Ectodermal cell (in vitro differentiated cells): Measurements from ENCODE around the gene CHRDL1.

ENCODE experiments used
- H3K27ac ChIP-seq: 2 replicates; pipeline ENCODE4 v1.7.0; 2013; ENCODE audit warnings: mild to moderate bottlenecking, low read depth, low read length; ENCODE audit not compliant: insufficient read depth, poor library complexity, severe bottlenecking
- H3K27me3 ChIP-seq: 2 replicates; pipeline ENCODE4 v1.7.0; 2013; ENCODE audit warnings: mild to moderate bottlenecking, low read length; ENCODE audit not compliant: insufficient read depth, control insufficient read depth, poor library complexity, severe bottlenecking
- H3K36me3 ChIP-seq: one replicate; pipeline ENCODE4 v1.7.0; 2013; ENCODE audit warnings: low read length; ENCODE audit not compliant: control insufficient read depth, insufficient read depth
- H3K4me1 ChIP-seq: one replicate; pipeline ENCODE4 v1.7.0; 2013; ENCODE audit warnings: low read length; ENCODE audit not compliant: control insufficient read depth, insufficient read depth
- H3K4me3 ChIP-seq: 2 replicates; pipeline ENCODE4 v1.7.0; 2013; ENCODE audit warnings: low read depth, low read length, control low read depth; ENCODE audit not compliant: insufficient read depth
- H3K9me3 ChIP-seq: 2 replicates; pipeline ENCODE4 v1.7.0; 2013; ENCODE audit warnings: mild to moderate bottlenecking, low read length, moderate library complexity; ENCODE audit not compliant: control insufficient read depth
- WGBS, 2 experiments: methylation state at CpG; one replicate each; pipeline ENCODE4 v1.1.7; 2013; ENCODE audit warnings: missing lambda C conversion rate in 2 of 2; 5-methylcytosine and 5-hydroxymethylcytosine counted together

CHRDL1 gene

GRCh38 chrX:110713666-110714065 is 82.0 kb downstream of the CHRDL1 start:
- H3K36me3 ChIP-seq: no peaks in the 10 kb centered on the region
- 91 to 100% methylated on average over 1 to 2 of the region's 2 CpGs for WGBS, 2 experiments
- no peak overlapping the region for H3K4me3 ChIP-seq
- H3K27ac ChIP-seq: no peak overlapping the region
- no peaks in the 10 kb centered on the region for H3K4me1 ChIP-seq
- H3K9me3 ChIP-seq: no peaks in the 10 kb centered on the region
- no peaks in the 10 kb centered on the region for H3K27me3 ChIP-seq

DNA sequence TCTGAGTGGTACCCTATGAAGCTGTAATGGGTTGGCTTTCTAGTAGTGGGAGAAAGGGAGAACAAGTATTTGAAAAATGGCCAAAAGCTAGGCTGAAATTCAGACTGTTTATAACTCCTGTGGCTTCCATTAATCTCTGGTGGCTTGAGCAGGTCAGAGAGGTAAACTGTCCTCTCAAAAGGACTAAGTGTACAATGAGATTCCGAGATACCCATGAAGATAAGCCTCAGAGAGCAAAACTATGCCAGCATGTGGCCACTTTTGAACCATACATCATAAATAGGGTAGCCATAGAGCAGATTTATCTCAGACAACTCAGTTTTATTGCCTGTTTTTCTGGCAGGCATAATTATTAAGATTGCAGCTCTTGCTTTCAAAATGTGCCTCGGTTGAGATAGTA is 89.2 kb downstream of the CHRDL1 start:
- Histone ChIP-seq H3K36me3 (no peaks in the 10 kb centered on the region), H3K4me1 (no peaks in the 10 kb centered on the region), H3K4me3 (no peak overlapping the region), H3K9me3 (no peaks in the 10 kb centered on the region), H3K27me3 (no peaks in the 10 kb centered on the region), H3K27ac (no peak overlapping the region)
- WGBS, 2 experiments: 100% methylated on average over 1 to 2 of the region's 2 CpGs

GRCh38 chrX:110703641-110704040 is 92.0 kb downstream of the CHRDL1 start:
- H3K9me3 ChIP-seq: no peaks in the 10 kb centered on the region
- H3K27ac ChIP-seq: no peak overlapping the region
- H3K36me3 ChIP-seq: no peaks in the 10 kb centered on the region
- no peak overlapping the region for H3K4me3 ChIP-seq
- no peaks in the 10 kb centered on the region for H3K4me1 ChIP-seq
- WGBS, 2 experiments: 89 to 92% methylated on average over 4 of the region's 4 CpGs
- H3K27me3 ChIP-seq: no peaks in the 10 kb centered on the region

- no peak overlapping the region for H3K27ac ChIP-seq
- H3K4me1 ChIP-seq: no peaks in the 10 kb centered on the region
- no peak overlapping the region for H3K4me3 ChIP-seq
- H3K36me3 ChIP-seq: no peaks in the 10 kb centered on the region
- H3K27me3 ChIP-seq: no peaks in the 10 kb centered on the region
- no peaks in the 10 kb centered on the region for H3K9me3 ChIP-seq
Observed at GRCh38 chrX:110699109-110699508, 96.5 kb downstream of the CHRDL1 start.

- Histone ChIP-seq H3K27me3 (no peaks in the 10 kb centered on the region), H3K36me3 (no peaks in the 10 kb centered on the region), H3K4me1 (no peaks in the 10 kb centered on the region), H3K9me3 (no peaks in the 10 kb centered on the region), H3K27ac (no peak overlapping the region), H3K4me3 (no peak overlapping the region)
Observed at GRCh38 chrX:110698696-110699095, 96.9 kb downstream of the CHRDL1 start.

DNA sequence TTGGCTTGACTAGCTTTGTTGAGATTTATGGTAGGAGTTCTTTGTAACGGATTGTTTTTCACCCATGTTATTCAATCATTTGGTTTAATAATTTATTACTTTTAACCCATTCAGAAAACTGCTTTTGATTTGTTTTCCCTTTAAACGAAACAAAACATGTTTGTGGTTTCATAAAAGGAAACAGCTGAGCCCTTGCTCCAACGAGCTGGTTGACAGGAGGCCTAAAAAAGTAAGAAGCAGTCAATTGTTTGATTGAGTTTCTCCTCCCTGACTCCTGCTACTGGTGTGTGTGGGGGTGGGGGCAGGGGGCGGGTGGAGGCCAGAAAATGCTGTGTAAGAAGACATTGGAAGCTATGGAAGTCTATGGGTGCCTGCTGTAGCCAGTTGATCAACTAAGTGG is 102.8 kb downstream of the CHRDL1 start:
- Histone ChIP-seq H3K36me3 (no peaks in the 10 kb centered on the region), H3K9me3 (no peaks in the 10 kb centered on the region), H3K27me3 (no peaks in the 10 kb centered on the region), H3K4me1 (no peaks in the 10 kb centered on the region), H3K27ac (no peak overlapping the region), H3K4me3 (no peak overlapping the region)
- 65 to 71% methylated on average over 2 to 3 of the region's 4 CpGs for WGBS, 2 experiments

GRCh38 chrX:110691446-110691845 is 104.2 kb downstream of the CHRDL1 start:
- Histone ChIP-seq H3K4me1 (no peaks in the 10 kb centered on the region), H3K9me3 (no peaks in the 10 kb centered on the region), H3K36me3 (no peaks in the 10 kb centered on the region), H3K27ac (no peak overlapping the region), H3K27me3 (no peaks in the 10 kb centered on the region), H3K4me3 (no peak overlapping the region)
- WGBS, 2 experiments: 100% methylated on average over 1 of the region's 1 CpG

- H3K27ac ChIP-seq: no peak overlapping the region
- no peaks in the 10 kb centered on the region for H3K27me3 ChIP-seq
- WGBS, 2 experiments: 83 to 85% methylated on average over 2 of the region's 3 CpGs
- H3K36me3 ChIP-seq: no peaks in the 10 kb centered on the region
- H3K4me3 ChIP-seq: no peak overlapping the region
- H3K4me1 ChIP-seq: no peaks in the 10 kb centered on the region
- H3K9me3 ChIP-seq: no peaks in the 10 kb centered on the region
Observed at GRCh38 chrX:110684653-110685052, 111.0 kb downstream of the CHRDL1 start.

GRCh38 chrX:110683925-110684324 is 111.7 kb downstream of the CHRDL1 start:
- 51 to 59% methylated on average over 2 of the region's 2 CpGs for WGBS, 2 experiments
- Histone ChIP-seq H3K36me3 (no peaks in the 10 kb centered on the region), H3K9me3 (no peaks in the 10 kb centered on the region), H3K4me1 (no peaks in the 10 kb centered on the region), H3K27ac (no peak overlapping the region), H3K4me3 (no peak overlapping the region), H3K27me3 (no peaks in the 10 kb centered on the region)

DNA sequence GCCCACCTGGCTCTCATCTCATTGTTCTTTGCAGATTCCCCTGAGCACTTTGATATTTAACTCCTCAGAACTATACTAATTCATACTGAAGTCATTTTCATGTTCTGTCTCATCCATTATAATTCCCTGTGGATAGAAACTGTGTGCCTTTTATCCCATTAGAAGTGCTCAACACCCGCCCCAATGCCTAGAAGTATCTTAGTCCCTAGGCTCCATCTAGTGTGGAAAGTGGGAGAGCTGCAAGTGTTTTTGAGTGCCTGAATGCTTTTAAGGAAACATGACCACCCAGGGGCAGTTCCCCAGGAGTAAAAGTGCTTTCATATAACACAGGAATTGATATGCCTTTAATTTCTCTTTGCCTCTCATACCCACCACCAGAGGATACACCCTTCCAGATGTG is 117.0 kb downstream of the CHRDL1 start:
- no peaks in the 10 kb centered on the region for H3K36me3 ChIP-seq
- H3K4me3 ChIP-seq: no peak overlapping the region
- no peak overlapping the region for H3K27ac ChIP-seq
- H3K27me3 ChIP-seq: no peaks in the 10 kb centered on the region
- no peaks in the 10 kb centered on the region for H3K9me3 ChIP-seq
- no peaks in the 10 kb centered on the region for H3K4me1 ChIP-seq
- WGBS, 2 experiments: 86% methylated on average over 1 of the region's 1 CpG; no CpG with 5 or more reads in 1 of the 2 experiments

- Histone ChIP-seq H3K9me3 (no peaks in the 10 kb centered on the region), H3K27me3 (no peaks in the 10 kb centered on the region), H3K4me3 (no peak overlapping the region), H3K4me1 (no peaks in the 10 kb centered on the region), H3K27ac (no peak overlapping the region), H3K36me3 (no peaks in the 10 kb centered on the region)
- whole genome bisulfite sequencing, 2 experiments: 40 to 100% methylated on average over 1 of the region's 1 CpG
Observed at GRCh38 chrX:110675886-110676285, 119.7 kb downstream of the CHRDL1 start.
